B cell (primary cell): ENCODE measurements around the gene ENTPD1. TPM values are rescaled to one million over a fixed set of nuclear protein-coding genes. Genes with fewer than 3 reads are reported as not detected.

Experiments
- ATAC-seq: fragments of 200-7000 bp; cut with Tn5 transposase; one replicate; pipeline ENCODE4 v1.10.0; 2021; ENCODE audit warnings: low read depth, mild to moderate bottlenecking, moderate number of reproducible peaks, moderate library complexity
- CTCF ChIA-PET: fragments of 350-600 bp; sonication (Branson Sonifier 250); formaldehyde crosslinking; loops from one replicate; lab custom pipeline; 2021; ENCODE audit warnings: antibody characterized with exemption, inconsistent platforms; lab: Charles Lee
- POLR2A ChIA-PET: fragments of 350-600 bp; sonication (Branson Sonifier 250); formaldehyde crosslinking; loops from one replicate; lab custom pipeline; 2021; ENCODE audit warnings: antibody characterized with exemption; lab: Charles Lee
- DNase-seq: peaks from one replicate; pipeline ENCODE4 v3.0.0; 2013
- H2AFZ ChIP-seq: 2 replicates; pipeline ENCODE4 v1.6.1; 2012; ENCODE audit warnings: mild to moderate bottlenecking, low read depth, low read length; ENCODE audit not compliant: insufficient read depth, poor library complexity, severe bottlenecking
- H3K27ac ChIP-seq, 2 donors: 1 replicate in 1 of 2; 2 replicates in 1 of 2; pipeline ENCODE4 v1.5.1; 2012 to 2013; ENCODE audit warnings: low read length in 2 of 2, mild to moderate bottlenecking in 2 of 2, moderate library complexity in 1 of 2
- H3K27me3 ChIP-seq, 4 experiments: fragments of 200-600 bp in 1 of 4; sonication (generic) in 1 of 4; replicated peaks in 1 of 4; 1 replicate in 2 of 4; 2 replicates in 2 of 4; pipeline versions ENCODE4 v1.6.1 to v1.7.0; 2013 to 2016; ENCODE audit warnings: low read length in 3 of 4, mild to moderate bottlenecking in 2 of 4, mixed read lengths in 1 of 4, moderate library complexity in 1 of 4; ENCODE audit not compliant: insufficient read depth in 4 of 4, control insufficient read depth in 3 of 4; ENCODE audit errors: control extremely low read depth in 1 of 4
- H3K36me3 ChIP-seq, 2 experiments: replicated peaks in 1 of 2; 1 replicate in 1 of 2; 2 replicates in 1 of 2; pipeline versions ENCODE4 v1.6.1 to v1.7.1; 2013; ENCODE audit warnings: low read length in 1 of 2; ENCODE audit not compliant: insufficient read depth in 2 of 2, control insufficient read depth in 1 of 2; ENCODE audit errors: control extremely low read depth in 1 of 2, extremely low read depth in 1 of 2
- H3K4me1 ChIP-seq, 2 donors: fragments of 200-600 bp in 1 of 2; sonication (generic) in 1 of 2; 1 replicate in 1 of 2; 2 replicates in 1 of 2; pipeline versions ENCODE4 v1.5.1 to v1.6.1; 2013 to 2017; ENCODE audit warnings: low read length in 2 of 2; ENCODE audit not compliant: control insufficient read depth in 2 of 2, insufficient read depth in 2 of 2
- H3K4me2 ChIP-seq: replicated peaks from 2 replicates; pipeline ENCODE3; 2012; ENCODE audit warnings: mild to moderate bottlenecking, low read depth, low read length; ENCODE audit not compliant: poor library complexity, severe bottlenecking
- H3K4me3 ChIP-seq, 5 experiments: fragments of 200-600 bp in 1 of 5; sonication (generic) in 1 of 5; 1 replicate in 3 of 5; 2 replicates in 2 of 5; pipeline versions ENCODE4 v1.5.1 to v1.7.0; 2011 to 2016; ENCODE audit warnings: low read length in 4 of 5, mild to moderate bottlenecking in 4 of 5, low read depth in 2 of 5, control low read depth in 1 of 5, moderate library complexity in 1 of 5; ENCODE audit not compliant: insufficient read depth in 1 of 5; ENCODE audit errors: control extremely low read depth in 1 of 5, extremely low read depth in 1 of 5
- H3K79me2 ChIP-seq: fragments of 200-600 bp; sonication (generic); one replicate; pipeline ENCODE4 v1.6.0; 2016; ENCODE audit warnings: low read length; ENCODE audit not compliant: control insufficient read depth, insufficient read depth
- H3K9ac ChIP-seq: fragments of 200-600 bp; sonication (generic); 2 replicates; pipeline ENCODE4 v1.6.1; 2017; ENCODE audit warnings: mild to moderate bottlenecking, low read length, moderate library complexity
- H3K9me3 ChIP-seq, 3 donors: one replicate each; pipeline versions ENCODE4 v1.6.1 to v1.7.1; 2013; ENCODE audit warnings: low read length in 2 of 3; ENCODE audit not compliant: control insufficient read depth in 2 of 3, insufficient read depth in 1 of 3; ENCODE audit errors: control extremely low read depth in 1 of 3
- H4K20me1 ChIP-seq: 2 replicates; pipeline ENCODE4 v1.6.0; 2012; ENCODE audit warnings: mild to moderate bottlenecking, low read length; ENCODE audit not compliant: insufficient read depth, control insufficient read depth, poor library complexity, severe bottlenecking
- H3K27ac Mint-ChIP-seq: one replicate; pipeline ENCODE4 v1.8.0; 2021; ENCODE audit warnings: mixed read lengths
- H3K27me3 Mint-ChIP-seq: one replicate; pipeline ENCODE4 v1.8.0; 2021; ENCODE audit warnings: mixed read lengths
- H3K4me1 Mint-ChIP-seq: one replicate; pipeline ENCODE4 v1.8.0; 2021; ENCODE audit warnings: mixed read lengths
- H3K4me3 Mint-ChIP-seq: one replicate; pipeline ENCODE4 v1.8.0; 2021; ENCODE audit warnings: mixed read lengths
- H3K9me3 Mint-ChIP-seq: one replicate; pipeline ENCODE4 v1.8.0; 2022; ENCODE audit warnings: mixed read lengths; ENCODE audit not compliant: insufficient read depth
- EZH2 ChIP-seq: IDR thresholded peaks from 2 replicates; pipeline ENCODE4 v1.6.1; 2012; ENCODE audit warnings: borderline replicate concordance, low read depth, mild to moderate bottlenecking, moderate library complexity, low read length; ENCODE audit not compliant: insufficient read depth, poor library complexity, severe bottlenecking
- WGBS: methylation state at CpG from one replicate; pipeline ENCODE4 v1.1.5; 2013; ENCODE audit warnings: missing lambda C conversion rate; ENCODE audit not compliant: insufficient coverage; 5-methylcytosine and 5-hydroxymethylcytosine counted together
- intact Hi-C: fragments of 100-400 bp; cut with micrococcal nuclease; formaldehyde crosslinking; loops from one replicate; pipeline ENCODE4 v1.10.0; 2022
- polyA plus RNA-seq: library from polyadenylated mRNA; depleted of rRNA; stranded (reverse); fragments of >200 nt; gene quantifications from 2 replicates; pipeline ENCODE4 v1.2.3, GENCODE V29; 2012
- total RNA-seq, 2 donors: library from RNA; stranded (reverse); fragments of 120-200 nt in 1 of 2; gene quantifications; 1 replicate in 1 of 2; 2 replicates in 1 of 2; pipeline versions ENCODE4 v1.2.3 to v1.2.4, GENCODE V29; 2013 to 2022
- TF ChIP-seq, protein P1 (sequence below): fragments of 200-600 bp; IDR thresholded peaks from one replicate; pipeline ENCODE4 v1.8.0; 2022; ENCODE audit warnings: antibody characterized with exemption, mild to moderate bottlenecking

ENTPD1 gene
- total and polyA plus RNA-seq, 2 donors (not counting 1 experiment from before 2014, with no cell fraction given) = 25.9 to 96.3 TPM

DNA sequence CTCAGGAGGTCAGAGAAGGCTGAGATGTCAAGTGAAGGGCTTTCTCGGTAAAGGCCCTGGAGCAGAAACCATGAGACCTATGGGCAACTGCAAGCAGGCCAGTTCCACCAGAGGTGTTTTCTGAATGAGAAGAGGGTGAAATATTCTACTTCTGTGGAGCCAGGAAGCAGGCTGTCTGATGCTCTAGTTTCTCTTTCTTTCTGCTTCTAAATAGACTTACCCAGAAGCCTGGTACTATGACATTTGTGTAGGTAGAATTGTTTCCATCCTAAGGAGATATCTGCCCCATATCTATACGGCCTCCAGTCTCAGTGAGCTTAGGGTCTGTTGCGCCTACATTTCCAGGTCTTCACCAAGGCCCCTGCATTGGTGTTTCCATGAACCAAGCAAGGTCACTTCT is 78.4 kb downstream of the ENTPD1 start:
- 91% methylated on average over 3 of the region's 3 CpGs for whole genome bisulfite sequencing
- CTCF ChIA-PET = interaction anchor here (0.7 to 22.3 kb wide), 6 partner anchors 14 to 457 kb away, joined by 3 to 704 read pairs (median 16); partner anchors contain the start of genes ENTPD1 and TCTN3

GRCh38 chr10:95835149-95835860 is 79.3 kb downstream of the ENTPD1 start:
- H2AFZ ChIP-seq = no peak overlapping the region
- peak overlapping the region; percentile 15 for H3K4me2 ChIP-seq
- Mint-ChIP-seq H3K9me3 (no peaks in the 10 kb centered on the region), H3K27ac (peak overlapping the region; percentile 90), H3K4me3 (peak overlapping the region; percentile 53), H3K27me3 (no peaks in the 10 kb centered on the region), H3K4me1 (peaks cover 94% of the 10 kb centered on the region)
- H3K79me2 ChIP-seq = peaks cover 41% of the 10 kb centered on the region
- ChIA-PET POLR2A (interaction anchor here (0.6 to 4.5 kb wide), 3 partner anchors 9 to 77 kb away, joined by 3 to 47 read pairs (median 5); partner anchors contain the start of gene ENTPD1), CTCF (interaction anchor here (0.7 to 22.3 kb wide), 7 partner anchors 7 to 456 kb away, joined by 3 to 704 read pairs (median 19); partner anchors contain the start of genes ENTPD1 and TCTN3)
- H3K4me1 ChIP-seq = peaks cover 97 to 100% of the 10 kb centered on the region in 2 donors
- H3K9me3 ChIP-seq = no peaks in the 10 kb centered on the region
- H3K36me3 ChIP-seq = no peaks in the 10 kb centered on the region
- ATAC-seq (no peak), DNase-seq (no peak)
- no peaks in the 10 kb centered on the region for H4K20me1 ChIP-seq
- no peak overlapping the region for H3K9ac ChIP-seq
- no peaks in the 10 kb centered on the region for H3K27me3 ChIP-seq
- intact Hi-C loops = no loop called here
- TF ChIP-seq, protein P1, sequence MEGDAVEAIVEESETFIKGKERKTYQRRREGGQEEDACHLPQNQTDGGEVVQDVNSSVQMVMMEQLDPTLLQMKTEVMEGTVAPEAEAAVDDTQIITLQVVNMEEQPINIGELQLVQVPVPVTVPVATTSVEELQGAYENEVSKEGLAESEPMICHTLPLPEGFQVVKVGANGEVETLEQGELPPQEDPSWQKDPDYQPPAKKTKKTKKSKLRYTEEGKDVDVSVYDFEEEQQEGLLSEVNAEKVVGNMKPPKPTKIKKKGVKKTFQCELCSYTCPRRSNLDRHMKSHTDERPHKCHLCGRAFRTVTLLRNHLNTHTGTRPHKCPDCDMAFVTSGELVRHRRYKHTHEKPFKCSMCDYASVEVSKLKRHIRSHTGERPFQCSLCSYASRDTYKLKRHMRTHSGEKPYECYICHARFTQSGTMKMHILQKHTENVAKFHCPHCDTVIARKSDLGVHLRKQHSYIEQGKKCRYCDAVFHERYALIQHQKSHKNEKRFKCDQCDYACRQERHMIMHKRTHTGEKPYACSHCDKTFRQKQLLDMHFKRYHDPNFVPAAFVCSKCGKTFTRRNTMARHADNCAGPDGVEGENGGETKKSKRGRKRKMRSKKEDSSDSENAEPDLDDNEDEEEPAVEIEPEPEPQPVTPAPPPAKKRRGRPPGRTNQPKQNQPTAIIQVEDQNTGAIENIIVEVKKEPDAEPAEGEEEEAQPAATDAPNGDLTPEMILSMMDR = no peak
- TF ChIP-seq EZH2 = no peak
- no peak overlapping the region for H3K4me3 ChIP-seq
- peak overlapping the region; percentile 85 to 89 for H3K27ac ChIP-seq
- no CpG with 5 or more reads among the region's 2 CpGs for WGBS

More for the DNA sequence above, 78.4 kb downstream of the ENTPD1 start:
- peak overlapping the region; percentile 95 for H3K27ac Mint-ChIP-seq
- peaks cover 94% of the 10 kb centered on the region for H3K4me1 Mint-ChIP-seq
- POLR2A ChIA-PET = interaction anchor here (4.5 kb wide), 1 partner anchor 76 kb away, joined by 47 read pairs; the partner anchor contains the start of gene ENTPD1
- H3K4me3 Mint-ChIP-seq = peak overlapping the region; percentile 57
- ATAC-seq = no peak
- H3K9ac ChIP-seq = peak overlapping the region; percentile 6
- peaks cover 49% of the 10 kb centered on the region for H3K79me2 ChIP-seq
- H3K4me1 ChIP-seq = peaks cover 97 to 100% of the 10 kb centered on the region in 2 donors
- H3K27ac ChIP-seq = peak overlapping the region; percentile 89 to 95
- H3K4me3 ChIP-seq = peak overlapping the region in 1 of 5 experiments; percentile 29
- no peaks in the 10 kb centered on the region for H3K9me3 ChIP-seq
- peak; percentile 61 for DNase-seq
- no peaks in the 10 kb centered on the region for H3K27me3 ChIP-seq
- no peaks in the 10 kb centered on the region for H3K36me3 ChIP-seq
- no peaks in the 10 kb centered on the region for H3K9me3 Mint-ChIP-seq
- peak overlapping the region; percentile 64 for H3K4me2 ChIP-seq
- TF ChIP-seq, protein P1 = no peak
- H3K27me3 Mint-ChIP-seq = no peaks in the 10 kb centered on the region
- no peaks in the 10 kb centered on the region for H4K20me1 ChIP-seq
- peak overlapping the region; percentile 3 for H2AFZ ChIP-seq
- intact Hi-C loops = no loop called here
